Fibroblast of mammary gland (primary cell): ENCODE measurements around the gene MMS19.

Experiments used
- DNase-seq: peaks from one replicate; pipeline ENCODE4 v3.0.0-alpha.2; 2010; ENCODE audit warnings: low read depth
- H3K4me3 ChIP-seq: 2 replicates; pipeline ENCODE4 v1.5.1; 2011; ENCODE audit warnings: low read depth, mild to moderate bottlenecking, low read length, moderate library complexity; ENCODE audit not compliant: control insufficient read depth
- CTCF ChIP-seq: conservative IDR thresholded peaks from 2 replicates; pipeline ENCODE4 v1.5.1; 2011; ENCODE audit warnings: low read depth, low read length, inconsistent platforms; ENCODE audit not compliant: control insufficient read depth, insufficient read depth

MMS19 gene

GRCh38 chr10:97502916-97503315, 4.7 kb upstream of the MMS19 start:
- DNase-seq, result no peak
- TF ChIP-seq CTCF, result no peak
- no peak overlapping the region for H3K4me3 ChIP-seq

DNA sequence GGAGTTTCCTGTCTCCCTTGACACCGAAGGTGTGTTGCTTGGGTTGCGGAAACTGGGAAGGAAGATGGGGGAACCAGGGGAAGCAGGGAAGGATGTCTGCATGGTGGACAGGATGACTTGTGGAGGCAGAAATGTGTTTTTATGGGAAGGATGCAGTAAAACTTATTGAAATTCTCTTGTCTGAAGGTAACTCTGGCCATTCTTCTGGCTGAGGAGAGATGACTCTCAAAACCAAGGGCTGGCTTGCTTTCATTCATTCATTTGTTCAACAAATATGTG, 2.0 kb upstream of the MMS19 start:
- H3K4me3 ChIP-seq, result peak overlapping the region; percentile 99
- no peak for TF ChIP-seq CTCF
- DNase-seq, result no peak

- no peak for TF ChIP-seq CTCF
- peak overlapping the region; percentile 99 for H3K4me3 ChIP-seq
- peak; percentile 77 for DNase-seq
Measured at GRCh38 chr10:97499561-97500296, 1.5 kb upstream of the MMS19 start.

GRCh38 chr10:97498841-97499560, 779 bp upstream of the MMS19 start, which contains the start of gene UBTD1:
UBTD1 (plus strand) TSS chr10:97498924; CDS start chr10:97499204, 280 bp downstream.
- DNase-seq, result peak; percentile 31
- peak within 1 kb of the TSS; percentile 99 for H3K4me3 ChIP-seq
- TF ChIP-seq CTCF, result no peak

GRCh38 chr10:97497572-97498075, 598 bp downstream of the MMS19 start:
- no peak for TF ChIP-seq CTCF
- H3K4me3 ChIP-seq, result peak overlapping the region; percentile 99
- DNase-seq, result peak; percentile 80

- peak; percentile 86 for DNase-seq
- TF ChIP-seq CTCF, result no peak
- no peak overlapping the region for H3K4me3 ChIP-seq
Measured at GRCh38 chr10:97494863-97495506, 3.2 kb downstream of the MMS19 start.
